Cardiac muscle cell (in vitro differentiated cells and primary cell): ENCODE data around the gene TSPAN9. TPM values are rescaled to one million over a fixed set of nuclear protein-coding genes. Genes with fewer than 3 reads are reported as not detected.

Source experiments
- DNase-seq, 2 donors: peaks; one replicate each; pipeline versions ENCODE4 v3.0.0 to v3.0.0-alpha.2; 2010 to 2017; ENCODE audit warnings: low read depth in 1 of 2, low spot score in 1 of 2
- H3K27ac ChIP-seq: fragments of 200-600 bp; sonication (generic); 2 replicates; pipeline ENCODE4 v1.5.1; 2016
- H3K27me3 ChIP-seq: fragments of 200-600 bp; sonication (generic); 2 replicates; pipeline ENCODE4 v1.6.0; 2016; ENCODE audit warnings: control low read depth
- H3K36me3 ChIP-seq: fragments of 200-600 bp; sonication (generic); 2 replicates; pipeline ENCODE4 v1.5.1; 2016; ENCODE audit warnings: control low read depth
- H3K4me1 ChIP-seq: fragments of 200-600 bp; sonication (generic); 2 replicates; pipeline ENCODE4 v1.8.1; 2017; ENCODE audit warnings: low read depth, mild to moderate bottlenecking, mixed run types
- H3K4me3 ChIP-seq: fragments of 200-600 bp; sonication (generic); 2 replicates; pipeline ENCODE4 v1.5.1; 2016; ENCODE audit warnings: mild to moderate bottlenecking
- H3K9me3 ChIP-seq: fragments of 200-600 bp; sonication (generic); 2 replicates; pipeline ENCODE4 v1.5.1; 2017; ENCODE audit warnings: low read depth, mild to moderate bottlenecking, control low read depth
- polyA plus RNA-seq: library from polyadenylated mRNA; unstranded; fragments of >200 nt; fragmentation: Nextera tagmentation; extraction: Ambion mirVana; gene quantifications from 2 replicates; pipeline ENCODE4 v1.2.1, GENCODE V29; 2016
- total RNA-seq: library from RNA; depleted of rRNA; stranded (reverse); fragments of >200 nt; gene quantifications from 2 replicates; pipeline ENCODE4 v1.2.3, GENCODE V29; 2016
- TF ChIP-seq, protein P1 (sequence below): IDR thresholded peaks from 2 replicates; pipeline ENCODE4 v1.5.1; 2012; ENCODE audit warnings: low read depth, mild to moderate bottlenecking, low read length

Gene TSPAN9
- total and polyA plus RNA-seq, 2 experiments from 2014 or later: 13.3 to 199 TPM

DNA sequence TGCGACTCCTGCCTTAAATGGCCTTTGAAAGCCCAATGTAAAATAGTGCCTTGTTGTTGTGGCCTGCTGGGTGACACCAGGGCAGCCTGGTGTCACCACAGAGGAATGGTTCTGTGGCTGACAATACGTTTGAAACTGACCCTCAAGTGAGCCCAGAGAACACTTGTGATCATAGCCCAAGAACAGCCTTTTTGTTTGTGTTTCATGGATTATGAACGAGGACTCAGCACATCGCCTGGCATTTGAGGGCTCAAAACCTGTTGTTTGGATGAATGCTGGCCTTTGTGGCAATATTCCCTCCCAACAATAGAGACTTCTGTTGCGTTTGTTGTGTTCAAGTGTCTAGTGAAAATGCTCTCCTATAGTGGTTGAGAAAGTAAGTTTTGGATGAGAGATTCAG, 48.5 kb downstream of the TSPAN9 start:
- H3K9me3 ChIP-seq: no peaks in the 10 kb centered on the region
- no peaks in the 10 kb centered on the region for H3K36me3 ChIP-seq
- TF ChIP-seq, protein P1, sequence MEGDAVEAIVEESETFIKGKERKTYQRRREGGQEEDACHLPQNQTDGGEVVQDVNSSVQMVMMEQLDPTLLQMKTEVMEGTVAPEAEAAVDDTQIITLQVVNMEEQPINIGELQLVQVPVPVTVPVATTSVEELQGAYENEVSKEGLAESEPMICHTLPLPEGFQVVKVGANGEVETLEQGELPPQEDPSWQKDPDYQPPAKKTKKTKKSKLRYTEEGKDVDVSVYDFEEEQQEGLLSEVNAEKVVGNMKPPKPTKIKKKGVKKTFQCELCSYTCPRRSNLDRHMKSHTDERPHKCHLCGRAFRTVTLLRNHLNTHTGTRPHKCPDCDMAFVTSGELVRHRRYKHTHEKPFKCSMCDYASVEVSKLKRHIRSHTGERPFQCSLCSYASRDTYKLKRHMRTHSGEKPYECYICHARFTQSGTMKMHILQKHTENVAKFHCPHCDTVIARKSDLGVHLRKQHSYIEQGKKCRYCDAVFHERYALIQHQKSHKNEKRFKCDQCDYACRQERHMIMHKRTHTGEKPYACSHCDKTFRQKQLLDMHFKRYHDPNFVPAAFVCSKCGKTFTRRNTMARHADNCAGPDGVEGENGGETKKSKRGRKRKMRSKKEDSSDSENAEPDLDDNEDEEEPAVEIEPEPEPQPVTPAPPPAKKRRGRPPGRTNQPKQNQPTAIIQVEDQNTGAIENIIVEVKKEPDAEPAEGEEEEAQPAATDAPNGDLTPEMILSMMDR: no peak
- no peak overlapping the region for H3K4me3 ChIP-seq
- no peak for DNase-seq
- H3K4me1 ChIP-seq: peaks cover 11% of the 10 kb centered on the region
- H3K27me3 ChIP-seq: no peaks in the 10 kb centered on the region
- H3K27ac ChIP-seq: no peak overlapping the region

DNA sequence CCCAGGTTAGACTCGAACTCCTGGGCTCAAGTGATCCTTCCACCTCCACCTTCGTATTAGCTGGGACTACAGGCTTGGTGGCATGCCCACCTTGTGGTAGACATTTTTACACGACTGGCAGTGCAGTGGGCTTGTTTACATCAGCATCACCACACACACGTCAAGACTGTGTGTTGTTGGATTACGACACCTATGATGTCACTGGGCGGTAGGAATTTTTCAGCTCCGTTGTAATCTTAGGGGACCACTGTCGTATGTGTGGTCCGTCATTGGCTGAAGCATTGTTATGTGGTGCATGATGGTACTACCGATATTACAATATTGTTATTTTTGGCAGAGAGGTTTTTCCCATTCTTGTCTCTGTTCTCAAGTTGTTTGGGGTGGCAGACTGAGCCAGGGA, 50.7 kb downstream of the TSPAN9 start:
- Histone ChIP-seq H3K27me3 (no peaks in the 10 kb centered on the region), H3K27ac (no peak overlapping the region), H3K4me3 (no peak overlapping the region), H3K4me1 (peaks cover 24% of the 10 kb centered on the region), H3K36me3 (no peaks in the 10 kb centered on the region), H3K9me3 (no peaks in the 10 kb centered on the region)
- TF ChIP-seq, protein P1: no peak
- DNase-seq: peak in 1 of 2 donors; percentile 55

DNA sequence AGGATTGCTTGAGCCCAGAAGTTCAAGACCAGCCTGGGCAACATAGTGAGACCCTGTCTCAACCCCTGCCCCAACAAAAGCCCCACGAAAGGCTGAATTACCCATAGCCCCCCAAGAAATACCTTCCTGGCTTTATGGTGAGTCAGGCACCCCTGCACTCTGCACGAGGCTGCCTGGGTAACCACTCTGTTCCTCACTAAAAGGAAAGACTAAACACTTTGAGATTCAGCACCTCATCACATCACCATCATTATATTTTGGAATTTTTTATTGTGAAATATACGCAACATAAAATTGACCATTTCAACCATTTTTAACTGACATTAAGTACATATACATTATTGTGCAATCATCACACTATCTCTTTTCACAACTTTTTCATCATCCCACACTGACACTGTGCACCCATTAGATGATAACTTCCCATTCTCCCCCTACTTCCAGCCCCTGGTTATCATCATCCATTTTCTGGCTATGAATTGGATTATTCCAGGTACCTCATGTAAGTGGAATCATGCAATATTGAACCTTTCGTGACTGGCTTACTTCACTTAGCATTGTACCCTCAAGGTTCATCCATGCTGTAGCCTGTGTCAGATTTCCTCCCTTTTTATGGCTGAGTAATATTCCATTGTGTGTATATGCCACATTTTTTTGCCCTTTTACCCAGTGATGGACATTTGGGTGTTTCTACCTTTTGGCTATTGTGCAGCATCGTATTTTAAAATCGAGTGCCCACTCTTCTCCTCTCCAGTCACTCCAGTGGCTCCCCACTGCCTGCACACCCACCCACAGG, 51.5 kb downstream of the TSPAN9 start:
- Histone ChIP-seq H3K36me3 (no peaks in the 10 kb centered on the region), H3K4me3 (no peak overlapping the region), H3K4me1 (peaks cover 31% of the 10 kb centered on the region), H3K27me3 (no peaks in the 10 kb centered on the region), H3K9me3 (no peaks in the 10 kb centered on the region), H3K27ac (no peak overlapping the region)
- TF ChIP-seq, protein P1: no peak
- DNase-seq: no peak

DNA sequence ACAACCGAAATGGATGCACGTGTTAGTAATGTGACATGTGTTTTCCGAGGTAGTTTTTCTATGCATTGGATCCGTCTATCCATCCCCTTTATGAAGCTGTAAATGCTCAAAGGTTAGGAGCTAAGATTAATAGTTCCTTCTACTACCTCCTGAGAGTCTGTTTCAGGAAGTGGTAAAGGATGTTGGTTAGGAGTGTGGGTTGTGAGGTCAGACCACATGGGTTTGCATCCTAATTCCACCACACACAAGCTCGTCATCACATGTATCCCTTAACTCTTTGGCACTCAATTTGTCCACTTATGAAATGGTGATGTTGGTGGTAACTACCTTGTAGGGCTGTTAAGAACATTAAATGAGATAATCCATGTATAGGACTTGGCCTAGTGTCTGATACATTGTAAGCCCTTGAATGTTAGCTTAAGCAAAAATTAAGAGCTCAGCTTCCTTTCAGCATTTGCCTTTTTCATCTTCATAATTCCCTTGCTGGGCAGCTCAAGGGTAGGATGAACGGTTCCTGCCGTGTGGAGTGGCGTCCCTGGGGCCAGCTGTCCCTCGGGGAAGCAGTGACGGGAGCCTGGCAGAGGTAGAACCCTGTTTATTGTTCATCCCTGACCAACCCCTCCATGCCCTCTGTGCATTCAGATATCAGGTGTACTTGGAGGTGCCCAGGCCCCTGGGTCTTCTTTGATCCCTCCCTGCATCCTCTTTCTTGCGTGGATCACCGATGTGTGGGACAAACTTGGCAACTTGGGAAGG, 52.3 kb downstream of the TSPAN9 start:
- Histone ChIP-seq H3K4me3 (no peak overlapping the region), H3K9me3 (no peaks in the 10 kb centered on the region)
- DNase-seq: peak in 1 of 2 donors; percentile 84

DNA sequence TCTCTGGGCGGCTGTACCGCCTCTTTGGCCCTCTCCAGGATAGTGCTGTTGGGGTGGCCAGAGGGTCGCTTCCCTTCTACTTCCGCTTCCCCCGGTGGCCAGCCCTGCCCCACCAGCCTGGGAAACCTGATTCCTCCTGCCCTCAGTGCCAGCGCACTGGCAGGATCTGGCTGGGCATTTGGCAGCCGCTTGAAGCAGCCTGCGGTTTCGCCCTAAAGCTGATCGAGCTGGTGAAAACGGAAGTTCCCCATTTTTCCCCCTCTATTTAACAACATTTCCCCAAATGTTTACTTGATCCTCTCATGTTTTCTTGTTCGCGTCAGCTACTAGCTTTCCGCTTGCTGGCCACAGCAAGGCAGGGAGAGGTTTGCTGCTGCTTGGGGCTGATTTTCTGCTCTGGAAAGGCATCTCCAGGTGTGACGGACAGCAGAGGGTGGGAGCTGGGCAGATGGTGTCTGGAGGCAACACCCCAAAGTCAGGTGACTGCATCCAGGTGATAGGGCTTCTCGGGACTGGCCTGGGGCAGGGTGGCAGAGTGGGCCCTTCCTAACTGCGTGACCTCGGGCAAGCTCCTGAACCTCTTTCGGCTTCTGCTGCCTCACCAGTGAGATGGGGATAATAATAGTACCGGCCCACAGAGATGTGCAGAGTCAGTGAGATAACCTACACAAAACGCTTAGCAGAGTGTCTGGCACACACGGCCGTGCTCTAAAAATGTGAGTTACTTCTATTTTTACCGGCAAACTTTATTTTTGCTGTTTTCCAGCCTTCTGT, 53.1 kb downstream of the TSPAN9 start:
- Histone ChIP-seq H3K9me3 (no peaks in the 10 kb centered on the region), H3K4me1 (peaks cover 31% of the 10 kb centered on the region), H3K36me3 (no peaks in the 10 kb centered on the region), H3K4me3 (no peak overlapping the region), H3K27ac (peak overlapping the region; percentile 38), H3K27me3 (no peaks in the 10 kb centered on the region)
- no peak for DNase-seq
- TF ChIP-seq, protein P1: no peak

More for the DNA sequence above, 52.3 kb downstream of the TSPAN9 start:
- Histone ChIP-seq H3K4me1 (peaks cover 31% of the 10 kb centered on the region), H3K36me3 (no peaks in the 10 kb centered on the region), H3K27ac (peak overlapping the region; percentile 38), H3K27me3 (no peaks in the 10 kb centered on the region)
- TF ChIP-seq, protein P1: no peak
